Activated B cell treated with CpG ODN at 0.5 μM for 24 hours (primary cell): Measurements from ENCODE around the gene DAND5. TPM values are rescaled to one million over a fixed set of nuclear protein-coding genes. Genes with fewer than 3 reads are reported as not detected.

Source experiments
- ATAC-seq: fragments of 200-7000 bp; cut with Tn5 transposase; one replicate; pipeline ENCODE4 v1.10.0; 2021; ENCODE audit warnings: low read depth, mild to moderate bottlenecking, moderate library complexity
- CTCF ChIA-PET: fragments of 350-600 bp; sonication (Branson Sonifier 250); formaldehyde crosslinking; loops from one replicate; lab custom pipeline; 2021; ENCODE audit warnings: antibody characterized with exemption; lab: Charles Lee
- POLR2A ChIA-PET: fragments of 350-600 bp; sonication (Branson Sonifier 250); formaldehyde crosslinking; loops from one replicate; lab custom pipeline; 2021; ENCODE audit warnings: antibody characterized with exemption; lab: Charles Lee
- DNase-seq: peaks from one replicate; pipeline ENCODE4 v3.0.0; 2022
- H3K27ac Mint-ChIP-seq: one replicate; pipeline ENCODE4 v1.8.0; 2020; ENCODE audit warnings: mixed read lengths
- H3K27me3 Mint-ChIP-seq: one replicate; pipeline ENCODE4 v1.8.0; 2021; ENCODE audit warnings: mixed read lengths
- H3K36me3 Mint-ChIP-seq: one replicate; pipeline ENCODE4 v1.8.0; 2021; ENCODE audit warnings: low read depth, mixed read lengths
- H3K4me1 Mint-ChIP-seq: one replicate; pipeline ENCODE4 v1.8.0; 2021; ENCODE audit warnings: mixed read lengths
- H3K4me3 Mint-ChIP-seq: one replicate; pipeline ENCODE4 v1.8.0; 2020; ENCODE audit warnings: mild to moderate bottlenecking, mixed read lengths
- H3K9me3 Mint-ChIP-seq: one replicate; pipeline ENCODE4 v1.8.0; 2020; ENCODE audit warnings: mixed read lengths
- CTCF ChIP-seq: fragments of 200-600 bp; IDR thresholded peaks from one replicate; pipeline ENCODE4 v1.8.0; 2022; ENCODE audit warnings: antibody characterized with exemption, mild to moderate bottlenecking
- intact Hi-C: fragments of 100-400 bp; cut with micrococcal nuclease; formaldehyde crosslinking; loops from one replicate; pipeline ENCODE4 v1.15.1; 2024
- total RNA-seq: library from RNA; stranded (reverse); gene quantifications from 2 replicates; pipeline ENCODE4 v1.2.3, GENCODE V29; 2022

The DAND5 gene
- total RNA-seq, 1 donor from 2014 or later = not detected

GRCh38 chr19:13017306-13018034 is 48.1 kb downstream of the DAND5 start:
- Mint-ChIP-seq H3K36me3 (no peaks in the 10 kb centered on the region), H3K4me1 (peaks cover 43% of the 10 kb centered on the region), H3K4me3 (no peak overlapping the region), H3K9me3 (no peaks in the 10 kb centered on the region), H3K27me3 (peaks cover 46% of the 10 kb centered on the region), H3K27ac (no peak overlapping the region)
- ChIA-PET POLR2A (no interaction called here), CTCF (interaction anchor here (1.2 kb wide), 1 partner anchor 11 kb away, joined by 3 read pairs; no protein-coding TSS in a partner anchor)
- intact Hi-C loops = no loop called here
- ATAC-seq (no peak), DNase-seq (no peak)
- no peak for TF ChIP-seq CTCF

GRCh38 chr19:13018035-13018914 is 48.9 kb downstream of the DAND5 start:
- Mint-ChIP-seq H3K9me3 (no peaks in the 10 kb centered on the region), H3K4me3 (no peak overlapping the region), H3K27ac (no peak overlapping the region), H3K36me3 (no peaks in the 10 kb centered on the region), H3K27me3 (peaks cover 43% of the 10 kb centered on the region), H3K4me1 (peaks cover 42% of the 10 kb centered on the region)
- intact Hi-C loops = no loop called here
- DNase-seq (no peak), ATAC-seq (no peak)
- no peak for TF ChIP-seq CTCF
- POLR2A ChIA-PET = no interaction called here
- CTCF ChIA-PET = interaction anchor here (1.2 kb wide), 1 partner anchor 10 kb away, joined by 3 read pairs; no protein-coding TSS in a partner anchor

GRCh38 chr19:13019332-13019731 is 50.0 kb downstream of the DAND5 start:
- ChIA-PET CTCF (no interaction called here), POLR2A (no interaction called here)
- no peak for ATAC-seq
- peaks cover 39% of the 10 kb centered on the region for H3K27me3 Mint-ChIP-seq
- H3K4me1 Mint-ChIP-seq = peaks cover 39% of the 10 kb centered on the region
- intact Hi-C loops = no loop called here
- no peaks in the 10 kb centered on the region for H3K9me3 Mint-ChIP-seq
- H3K36me3 Mint-ChIP-seq = no peaks in the 10 kb centered on the region
- TF ChIP-seq CTCF = no peak
- no peak for DNase-seq
- H3K4me3 Mint-ChIP-seq = no peak overlapping the region
- H3K27ac Mint-ChIP-seq = no peak overlapping the region

GRCh38 chr19:13020002-13020414 is 50.6 kb downstream of the DAND5 start:
- intact Hi-C loops = loop anchor here (5.0 kb wide), 1 partner anchor 42 kb away; no protein-coding TSS in a partner anchor
- POLR2A ChIA-PET = no interaction called here
- no peak for DNase-seq

More at GRCh38 chr19:13020002-13020414, 50.6 kb downstream of the DAND5 start:
- H3K4me3 Mint-ChIP-seq = no peak overlapping the region
- no peak overlapping the region for H3K27ac Mint-ChIP-seq
- ATAC-seq = no peak
- H3K36me3 Mint-ChIP-seq = no peaks in the 10 kb centered on the region
- peaks cover 40% of the 10 kb centered on the region for H3K4me1 Mint-ChIP-seq
- no peaks in the 10 kb centered on the region for H3K9me3 Mint-ChIP-seq
- H3K27me3 Mint-ChIP-seq = peaks cover 40% of the 10 kb centered on the region
- CTCF ChIA-PET = no interaction called here
- no peak for TF ChIP-seq CTCF
